ENCODE measurements around the gene ACOX3.
"Not testable (repeated sequence)": the region's sequence is repeated elsewhere in the genome, so short reads cannot be mapped to it uniquely, and the experiment has no call there.

ACOX3 gene

GRCh38 chr4:8346838-8347605 lies 93.5 kb downstream of the ACOX3 start:
- Histone ChIP-seq H3K27ac (no peak overlapping the region), H3K4me3 (no peak overlapping the region)

GRCh38 chr4:8345946-8346814 lies 94.3 kb downstream of the ACOX3 start:
- H3K4me3 ChIP-seq, result no peak overlapping the region
- no peak overlapping the region for H3K27ac ChIP-seq

GRCh38 chr4:8345053-8345945 lies 95.2 kb downstream of the ACOX3 start:
- Histone ChIP-seq H3K4me3 (no peak overlapping the region), H3K27ac (no peak overlapping the region)

- H3K27ac ChIP-seq, result no peak overlapping the region
- H3K4me3 ChIP-seq, result no peak overlapping the region
These were observed 96.1 kb downstream of the ACOX3 start for GRCh38 chr4:8344377-8344776.

GRCh38 chr4:8343967-8344331 lies 96.6 kb downstream of the ACOX3 start:
- H3K4me3 ChIP-seq, result no peak overlapping the region
- H3K27ac ChIP-seq, result peak overlapping the region in 2 of 21 experiments; percentile 2 to 12

- H3K27ac ChIP-seq, result peak overlapping the region in 3 of 21 experiments; percentile 2 to 32 (median 12)
- H3K4me3 ChIP-seq, result no peak overlapping the region
These were observed 97.1 kb downstream of the ACOX3 start for GRCh38 chr4:8343262-8343966.

GRCh38 chr4:8342651-8343261 lies 97.8 kb downstream of the ACOX3 start:
- peak overlapping the region in 2 of 21 experiments; percentile 12 to 32 for H3K27ac ChIP-seq

GRCh38 chr4:8341691-8342090 lies 98.8 kb downstream of the ACOX3 start:
- H3K4me3 ChIP-seq, result no peak overlapping the region
- H3K27ac ChIP-seq, result peak overlapping the region in 6 of 21 experiments; percentile 6 to 66 (median 45)

More at GRCh38 chr4:8342651-8343261, 97.8 kb downstream of the ACOX3 start:
- no peak overlapping the region for H3K4me3 ChIP-seq

GRCh38 chr4:8341281-8341680 lies 99.2 kb downstream of the ACOX3 start:
- H3K27ac ChIP-seq, result peak overlapping the region in 6 of 21 experiments; percentile 6 to 66 (median 45)
- not testable (repeated sequence) for H3K4me3 ChIP-seq

- H3K27ac ChIP-seq, result peak overlapping the region in 7 of 21 experiments; percentile 6 to 53 (median 24)
These were observed 99.7 kb downstream of the ACOX3 start for GRCh38 chr4:8340781-8341241.

GRCh38 chr4:8338351-8338961 lies 102.1 kb downstream of the ACOX3 start:
- H3K27ac ChIP-seq, result no peak overlapping the region
- H3K4me3 ChIP-seq, result no peak overlapping the region

More at GRCh38 chr4:8340781-8341241, 99.7 kb downstream of the ACOX3 start:
- no peak overlapping the region for H3K4me3 ChIP-seq

GRCh38 chr4:8336412-8337075 lies 104.0 kb downstream of the ACOX3 start:
- Histone ChIP-seq H3K27ac (no peak overlapping the region), H3K4me3 (no peak overlapping the region)

- no peak overlapping the region for H3K27ac ChIP-seq
- H3K4me3 ChIP-seq, result no peak overlapping the region
These were observed 104.7 kb downstream of the ACOX3 start for GRCh38 chr4:8335848-8336247.

- Histone ChIP-seq H3K27ac (no peak overlapping the region), H3K4me3 (no peak overlapping the region)
These were observed 105.6 kb downstream of the ACOX3 start for GRCh38 chr4:8334786-8335460.

- Histone ChIP-seq H3K27ac (no peak overlapping the region), H3K4me3 (no peak overlapping the region)
These were observed 106.6 kb downstream of the ACOX3 start for GRCh38 chr4:8333726-8334460.

- Histone ChIP-seq H3K4me3 (no peak overlapping the region), H3K27ac (no peak overlapping the region)
These were observed 107.6 kb downstream of the ACOX3 start for GRCh38 chr4:8332891-8333331.
